HepG2 (cell line): ENCODE data around the gene GUCY1A1. TPM values are rescaled to one million over a fixed set of nuclear protein-coding genes. Genes with fewer than 3 reads are reported as not detected.

Experiments
- ATAC-seq: fragments of 200-7000 bp; cut with Tn5 transposase; 3 replicates; pipeline ENCODE4 v1.9.1; 2020; ENCODE audit warnings: mild to moderate bottlenecking, moderate library complexity
- BruUV-seq: library from RNA; stranded (reverse); fragments of 400-500 nt; replicated peaks from 2 replicates; lab custom pipeline; 2021; lab: Mats Ljungman, UMichigan
- CTCF ChIA-PET: fragments of 300-600 bp; formaldehyde crosslinking; extraction: SDS; loops from one replicate; lab custom pipeline; 2021; ENCODE audit warnings: low total read pairs, inconsistent platforms, low intra/inter-chr PET ratio; lab: Yijun Ruan, JAX
- POLR2A ChIA-PET: fragments of 350-600 bp; sonication (Branson Sonifier 250); formaldehyde crosslinking; loops from one replicate; lab custom pipeline; 2020; ENCODE audit warnings: antibody characterized with exemption, inconsistent platforms; lab: Yijun Ruan, JAX
- DNase-seq: peaks from one replicate; pipeline ENCODE4 v3.0.0-alpha.2; 2015; ENCODE audit warnings: low spot score
- FAIRE-seq: peaks from 3 replicates; lab custom pipeline; 2011; peaks lifted over from hg19 to GRCh38; lab: Jason Lieb, UNC
- H2AFZ ChIP-seq: one replicate; pipeline ENCODE4 v1.6.1; 2011; ENCODE audit warnings: low read length, inconsistent platforms
- H3K27ac ChIP-seq: fragments of 300-600 bp; 3 replicates; pipeline ENCODE4 v1.8.0; 2011; ENCODE audit warnings: mixed run types, mild to moderate bottlenecking, mixed read lengths, low read length, inconsistent platforms; ENCODE audit not compliant: insufficient read depth; ENCODE audit errors: extremely low read length
- H3K27me3 ChIP-seq, 2 experiments: fragments of 200-600 bp in 1 of 2; 2 replicates in 1 of 2; 3 replicates in 1 of 2; pipeline versions ENCODE4 v1.6.0 to v1.8.0; 2011; ENCODE audit warnings: low read length in 2 of 2, mild to moderate bottlenecking in 2 of 2, moderate library complexity in 2 of 2, inconsistent platforms in 1 of 2; ENCODE audit not compliant: insufficient read depth in 2 of 2, control insufficient read depth in 1 of 2
- H3K36me3 ChIP-seq, 2 experiments: fragments of 200-600 bp in 1 of 2; replicated peaks in 1 of 2; 2 replicates in 1 of 2; 3 replicates in 1 of 2; pipeline versions ENCODE4 v1.5.1 to v1.8.0; 2011; ENCODE audit warnings: low read length in 2 of 2, inconsistent platforms in 1 of 2; ENCODE audit not compliant: insufficient read depth in 2 of 2, control insufficient read depth in 1 of 2
- H3K4me1 ChIP-seq: 2 replicates; pipeline ENCODE4 v1.5.1; 2012; ENCODE audit warnings: low read length, inconsistent platforms; ENCODE audit not compliant: insufficient read depth
- H3K4me2 ChIP-seq: 2 replicates; pipeline ENCODE4 v1.6.0; 2011; ENCODE audit warnings: low read depth, low read length, inconsistent platforms
- H3K4me3 ChIP-seq, 3 experiments: fragments of 200-600 bp in 1 of 3; sonication (generic), shearing (Covaris generic) in 1 of 3; replicated peaks in 1 of 3; 2 replicates each; pipeline ENCODE4 v1.5.1; 2011 to 2016; ENCODE audit warnings: low read length in 3 of 3, inconsistent platforms in 2 of 3, low read depth in 2 of 3, mild to moderate bottlenecking in 2 of 3, control low read depth in 1 of 3, mixed read lengths in 1 of 3; ENCODE audit not compliant: insufficient read depth in 1 of 3
- H3K79me2 ChIP-seq: one replicate; pipeline ENCODE4 v1.6.1; 2011; ENCODE audit warnings: low read length, inconsistent platforms; ENCODE audit not compliant: insufficient read depth
- H3K9ac ChIP-seq: 2 replicates; pipeline ENCODE4 v1.6.0; 2011; ENCODE audit warnings: mild to moderate bottlenecking, low read depth, low read length, inconsistent platforms; ENCODE audit not compliant: insufficient read depth
- H3K9me3 ChIP-seq: 2 replicates; pipeline ENCODE4 v1.5.1; 2012; ENCODE audit warnings: mild to moderate bottlenecking, low read length
- H4K20me1 ChIP-seq: 2 replicates; pipeline ENCODE4 v1.6.0; 2011; ENCODE audit warnings: inconsistent platforms, mild to moderate bottlenecking, low read length, moderate library complexity; ENCODE audit not compliant: insufficient read depth
- E2F2 ChIP-seq: sonication (generic); formaldehyde crosslinking; IDR thresholded peaks from 2 replicates; pipeline ENCODE4 v1.4.0; 2020; ENCODE audit warnings: missing genetic modification reagents, borderline replicate concordance
- GLI4 ChIP-seq: sonication (generic); formaldehyde crosslinking; IDR thresholded peaks from 2 replicates; pipeline ENCODE4 v1.5.1; 2020; ENCODE audit warnings: missing genetic modification reagents, mild to moderate bottlenecking, moderate library complexity, borderline replicate concordance
- HNF4A ChIP-seq: sonication (generic); formaldehyde crosslinking; IDR thresholded peaks from 2 replicates; pipeline ENCODE4 v1.4.0; 2020; ENCODE audit warnings: missing genetic modification reagents
- MLLT10 ChIP-seq: sonication (generic); formaldehyde crosslinking; IDR thresholded peaks from 2 replicates; pipeline ENCODE4 v1.4.0; 2020; ENCODE audit warnings: missing genetic modification reagents
- MNT ChIP-seq: fragments of 450-650 bp; IDR thresholded peaks from 2 replicates; pipeline ENCODE4 v1.6.1; 2016
- NFE2 ChIP-seq: sonication (generic); formaldehyde crosslinking; IDR thresholded peaks from 2 replicates; pipeline ENCODE4 v1.4.0; 2020; ENCODE audit warnings: missing genetic modification reagents
- ONECUT2 ChIP-seq: sonication (generic); formaldehyde crosslinking; IDR thresholded peaks from 2 replicates; pipeline ENCODE4 v1.4.0; 2020; ENCODE audit warnings: missing genetic modification reagents
- POGZ ChIP-seq: sonication (generic); formaldehyde crosslinking; IDR thresholded peaks from 2 replicates; pipeline ENCODE4 v1.4.0; 2020; ENCODE audit warnings: mild to moderate bottlenecking, missing genetic modification reagents
- SNRNP70 ChIP-seq: fragments of 200-400 bp; formaldehyde crosslinking; IDR thresholded peaks from 2 replicates; pipeline ENCODE4 v1.6.1; 2017; ENCODE audit warnings: mild to moderate bottlenecking, low read depth, low read length, moderate library complexity
- TAF1 ChIP-seq: sonication (generic); formaldehyde crosslinking; IDR thresholded peaks from 2 replicates; pipeline ENCODE4 v1.4.0; 2020; ENCODE audit warnings: missing genetic modification reagents
- TOPORS ChIP-seq: sonication (generic); formaldehyde crosslinking; IDR thresholded peaks from 2 replicates; pipeline ENCODE4 v1.8.0; 2023; ENCODE audit warnings: mild to moderate bottlenecking, missing genetic modification reagents
- ZBTB33 ChIP-seq: sonication (generic); formaldehyde crosslinking; IDR thresholded peaks from 2 replicates; pipeline ENCODE4 v1.4.0; 2020; ENCODE audit warnings: missing genetic modification reagents
- ZNF12 ChIP-seq: sonication (generic); formaldehyde crosslinking; IDR thresholded peaks from 2 replicates; pipeline ENCODE4 v1.5.0; 2020; ENCODE audit warnings: missing genetic modification reagents
- ZNF563 ChIP-seq: sonication (generic); formaldehyde crosslinking; IDR thresholded peaks from 2 replicates; pipeline ENCODE4 v1.8.0; 2022; ENCODE audit warnings: mild to moderate bottlenecking, moderate library complexity, missing genetic modification reagents
- ZNF670 ChIP-seq: sonication (generic); formaldehyde crosslinking; IDR thresholded peaks from 2 replicates; pipeline ENCODE4 v1.8.0; 2022; ENCODE audit warnings: mild to moderate bottlenecking, missing genetic modification reagents, borderline replicate concordance
- whole genome bisulfite sequencing: methylation state at CpG from one replicate; pipeline ENCODE4 v1.1.6; 2017; ENCODE audit warnings: low lambda C conversion rate; 5-methylcytosine and 5-hydroxymethylcytosine counted together
- in situ Hi-C: cut with HindIII; loops from 2 replicates; pipeline ENCODE4 v1.10.0; 2017; ENCODE audit warnings: low pct_unique_long_range_greater_than_20kb; ENCODE audit not compliant: extremely low pct_ligation_motif_present
- intact Hi-C: fragments of 100-400 bp; cut with micrococcal nuclease; formaldehyde crosslinking; loops from one replicate; pipeline ENCODE4 v1.10.0; 2022; ENCODE audit not compliant: unreplicated experiment
- polyA plus RNA-seq, 8 experiments: library from polyadenylated mRNA; depleted of rRNA in 3 of 8; stranded (reverse) in 7 of 8; unstranded in 1 of 8; fragments of >200 nt; fragmentation: Illumina TruSeq in 4 of 8; extraction: Trizol in 4 of 8; gene quantifications; 2 replicates each; pipeline versions ENCODE4 v1.2.1 to v1.2.3, GENCODE V29; 2011 to 2016; ENCODE audit warnings: low read depth in 4 of 8, missing spikeins in 1 of 8, mixed read lengths in 1 of 8; ENCODE audit not compliant: insufficient read depth in 1 of 8
- total RNA-seq, 5 experiments: library from RNA; depleted of rRNA; stranded (reverse); fragments of >200 nt; fragmentation: Illumina TruSeq; extraction: Trizol; gene quantifications; 2 replicates each; pipeline ENCODE4 v1.2.3, GENCODE V29; 2016; ENCODE audit warnings: low read depth in 1 of 5

Gene GUCY1A1
- total and polyA plus RNA-seq, 2 of the 13 experiments (the other 11 are each of a cell fraction or from before 2014, with no cell fraction given), result not detected

GRCh38 chr4:155768370-155768769 is 101.7 kb downstream of the GUCY1A1 start:
- ChIA-PET POLR2A (no interaction called here), CTCF (no interaction called here)
- TF ChIP-seq HNF4A (CRISPR knock-in tag) (no peak), ZBTB33 (CRISPR knock-in tag) (no peak), MNT (peak; percentile 99)
- FAIRE-seq, result no peak
- in situ Hi-C loops (no loop called here), intact Hi-C loops (no loop called here)
- Histone ChIP-seq H3K9ac (no peak overlapping the region), H3K79me2 (no peaks in the 10 kb centered on the region), H3K36me3 (no peaks in the 10 kb centered on the region), H3K4me1 (no peaks in the 10 kb centered on the region), H3K27me3 (no peaks in the 10 kb centered on the region), H3K4me3 (no peak overlapping the region), H2AFZ (no peak overlapping the region), H3K4me2 (no peak overlapping the region), H4K20me1 (no peaks in the 10 kb centered on the region), H3K27ac (no peak overlapping the region), H3K9me3 (no peaks in the 10 kb centered on the region)
- DNase-seq, result no peak
- BruUV-seq, result no TSS peak
- no peak for ATAC-seq

GRCh38 chr4:155769090-155769489 is 102.4 kb downstream of the GUCY1A1 start:
- Histone ChIP-seq H3K27me3 (no peaks in the 10 kb centered on the region), H3K4me3 (no peak overlapping the region), H3K9ac (no peak overlapping the region), H3K4me1 (no peaks in the 10 kb centered on the region), H3K4me2 (no peak overlapping the region), H3K9me3 (no peaks in the 10 kb centered on the region), H3K27ac (no peak overlapping the region), H3K79me2 (no peaks in the 10 kb centered on the region), H3K36me3 (no peaks in the 10 kb centered on the region), H4K20me1 (no peaks in the 10 kb centered on the region), H2AFZ (no peak overlapping the region)
- POLR2A ChIA-PET, result no interaction called here
- FAIRE-seq (no peak), ATAC-seq (no peak), DNase-seq (no peak)
- intact Hi-C loops (no loop called here), in situ Hi-C loops (no loop called here)
- 21% methylated on average over 2 of the region's 2 CpGs for WGBS
- BruUV-seq, result no TSS peak
- CTCF ChIA-PET, result no interaction called here
- TF ChIP-seq TAF1 (CRISPR knock-in tag) (no peak), POGZ (CRISPR knock-in tag) (no peak), MLLT10 (CRISPR knock-in tag) (no peak), GLI4 (CRISPR knock-in tag) (no peak), E2F2 (CRISPR knock-in tag) (no peak), ONECUT2 (CRISPR knock-in tag) (no peak), ZNF12 (CRISPR knock-in tag) (no peak), ZNF670 (CRISPR knock-in tag) (no peak), TOPORS (CRISPR knock-in tag) (no peak), ZNF563 (CRISPR knock-in tag) (no peak), NFE2 (CRISPR knock-in tag) (no peak), SNRNP70 (no peak)
